C4-2B (cell line): Measurements from ENCODE around the gene IQGAP2.
A peak's percentile ranks its signal among the peaks of the same experiment; 100 is the strongest.

ENCODE experiments used
- H3K27ac ChIP-seq: fragments of 450-650 bp; 2 replicates; pipeline ENCODE4 v1.5.1; 2017
- CTCF ChIP-seq: fragments of 450-650 bp; conservative IDR thresholded peaks from 2 replicates; pipeline ENCODE4 v1.5.1; 2017; ENCODE audit warnings: mild to moderate bottlenecking
- ZFX ChIP-seq: fragments of 450-650 bp; IDR thresholded peaks from 2 replicates; pipeline ENCODE4 v1.6.1; 2017

Gene IQGAP2

GRCh38 chr5:76705574-76705973 is 302.5 kb downstream of the IQGAP2 start:
- TF ChIP-seq CTCF = no peak
- no peak for TF ChIP-seq ZFX
- H3K27ac ChIP-seq = no peak overlapping the region

GRCh38 chr5:76709762-76710161 is 306.7 kb downstream of the IQGAP2 start:
- no peak for TF ChIP-seq CTCF
- TF ChIP-seq ZFX = no peak
- H3K27ac ChIP-seq = no peak overlapping the region

- H3K27ac ChIP-seq = no peak overlapping the region
- TF ChIP-seq CTCF (no peak), ZFX (no peak)
Measured at GRCh38 chr5:76710991-76711390, 307.9 kb downstream of the IQGAP2 start.

GRCh38 chr5:76714751-76715485 is 311.8 kb downstream of the IQGAP2 start:
- TF ChIP-seq ZFX = no peak
- no peak for TF ChIP-seq CTCF
- no peak overlapping the region for H3K27ac ChIP-seq

- no peak for TF ChIP-seq ZFX
- no peak for TF ChIP-seq CTCF
Measured at GRCh38 chr5:76715486-76715735, 312.3 kb downstream of the IQGAP2 start.

GRCh38 chr5:76715736-76716455 is 312.8 kb downstream of the IQGAP2 start, which contains the start of gene F2R:
Gene F2R (plus strand): TSS chr5:76716126. CDS start chr5:76716308, 182 bp downstream.
- H3K27ac ChIP-seq = peak within 1 kb of the TSS; percentile 48
- TF ChIP-seq ZFX = peak; percentile 41; the same call in 1 of the 2 replicates
- TF ChIP-seq CTCF = peak; percentile 84

More at GRCh38 chr5:76715486-76715735, 312.3 kb downstream of the IQGAP2 start:
- peak overlapping the region; percentile 48; the same call in 1 of the 2 replicates for H3K27ac ChIP-seq

GRCh38 chr5:76716456-76717157 is 313.5 kb downstream of the IQGAP2 start:
- peak overlapping the region; percentile 48 for H3K27ac ChIP-seq
- TF ChIP-seq CTCF (no peak), ZFX (no peak)
